Measurements from ENCODE around the gene TET2. TPM values are rescaled to one million over a fixed set of nuclear protein-coding genes. Genes with fewer than 3 reads are reported as not detected.

The TET2 gene
- total RNA-seq, 1 donor from 2014 or later: 23.3 TPM

GRCh38 chr4:105267280-105267679 lies 120.6 kb downstream of the TET2 start:
- no peak for TF ChIP-seq CTCF (conservative IDR thresholded peaks at IDR 0.05)
- no peaks in the 10 kb centered on the region for H3K9me3 Mint-ChIP-seq
- H3K36me3 Mint-ChIP-seq (ENCODE audit: low read depth): peaks cover 33% of the 10 kb centered on the region
- H3K4me1 Mint-ChIP-seq: no peaks in the 10 kb centered on the region
- H3K27ac Mint-ChIP-seq (ENCODE audit: unreplicated experiment): no peak overlapping the region
- no peak overlapping the region for H3K4me3 Mint-ChIP-seq
- no peaks in the 10 kb centered on the region for H3K27me3 Mint-ChIP-seq (ENCODE audit: low read depth)
- DNase-seq (ENCODE audit: low read depth, low spot score): no peak

GRCh38 chr4:105272002-105272401 lies 125.3 kb downstream of the TET2 start:
- Mint-ChIP-seq H3K4me1 (no peaks in the 10 kb centered on the region), H3K27me3 (ENCODE audit: low read depth) (no peaks in the 10 kb centered on the region), H3K36me3 (ENCODE audit: low read depth) (peaks cover 52% of the 10 kb centered on the region), H3K27ac (ENCODE audit: unreplicated experiment) (no peak overlapping the region), H3K9me3 (no peaks in the 10 kb centered on the region), H3K4me3 (no peak overlapping the region)
- no peak for DNase-seq (ENCODE audit: low read depth, low spot score)
- no peak for TF ChIP-seq CTCF (conservative IDR thresholded peaks at IDR 0.05)

GRCh38 chr4:105273230-105273629 lies 126.6 kb downstream of the TET2 start:
- Mint-ChIP-seq H3K36me3 (ENCODE audit: low read depth) (peaks cover 52% of the 10 kb centered on the region), H3K9me3 (no peaks in the 10 kb centered on the region), H3K27me3 (ENCODE audit: low read depth) (no peaks in the 10 kb centered on the region), H3K4me3 (no peak overlapping the region), H3K27ac (ENCODE audit: unreplicated experiment) (no peak overlapping the region), H3K4me1 (no peaks in the 10 kb centered on the region)
- DNase-seq (ENCODE audit: low read depth, low spot score): no peak
- no peak for TF ChIP-seq CTCF (conservative IDR thresholded peaks at IDR 0.05)

GRCh38 chr4:105274090-105274489 lies 127.4 kb downstream of the TET2 start:
- Mint-ChIP-seq H3K27ac (ENCODE audit: unreplicated experiment) (no peak overlapping the region), H3K4me1 (no peaks in the 10 kb centered on the region), H3K4me3 (no peak overlapping the region), H3K9me3 (no peaks in the 10 kb centered on the region), H3K27me3 (ENCODE audit: low read depth) (no peaks in the 10 kb centered on the region), H3K36me3 (ENCODE audit: low read depth) (peaks cover 52% of the 10 kb centered on the region)
- no peak for DNase-seq (ENCODE audit: low read depth, low spot score)
- no peak for TF ChIP-seq CTCF (conservative IDR thresholded peaks at IDR 0.05)

GRCh38 chr4:105274504-105274903 lies 127.8 kb downstream of the TET2 start:
- no peak for TF ChIP-seq CTCF (conservative IDR thresholded peaks at IDR 0.05)
- Mint-ChIP-seq H3K27ac (ENCODE audit: unreplicated experiment) (no peak overlapping the region), H3K36me3 (ENCODE audit: low read depth) (peaks cover 51% of the 10 kb centered on the region), H3K4me3 (no peak overlapping the region), H3K9me3 (no peaks in the 10 kb centered on the region), H3K27me3 (ENCODE audit: low read depth) (no peaks in the 10 kb centered on the region), H3K4me1 (no peaks in the 10 kb centered on the region)
- DNase-seq (ENCODE audit: low read depth, low spot score): no peak
